ENCODE data around the gene KIF16B.

GRCh38 chr20:16327606-16328005 lies 245.6 kb downstream of the KIF16B start:
- TF ChIP-seq, protein P1, sequence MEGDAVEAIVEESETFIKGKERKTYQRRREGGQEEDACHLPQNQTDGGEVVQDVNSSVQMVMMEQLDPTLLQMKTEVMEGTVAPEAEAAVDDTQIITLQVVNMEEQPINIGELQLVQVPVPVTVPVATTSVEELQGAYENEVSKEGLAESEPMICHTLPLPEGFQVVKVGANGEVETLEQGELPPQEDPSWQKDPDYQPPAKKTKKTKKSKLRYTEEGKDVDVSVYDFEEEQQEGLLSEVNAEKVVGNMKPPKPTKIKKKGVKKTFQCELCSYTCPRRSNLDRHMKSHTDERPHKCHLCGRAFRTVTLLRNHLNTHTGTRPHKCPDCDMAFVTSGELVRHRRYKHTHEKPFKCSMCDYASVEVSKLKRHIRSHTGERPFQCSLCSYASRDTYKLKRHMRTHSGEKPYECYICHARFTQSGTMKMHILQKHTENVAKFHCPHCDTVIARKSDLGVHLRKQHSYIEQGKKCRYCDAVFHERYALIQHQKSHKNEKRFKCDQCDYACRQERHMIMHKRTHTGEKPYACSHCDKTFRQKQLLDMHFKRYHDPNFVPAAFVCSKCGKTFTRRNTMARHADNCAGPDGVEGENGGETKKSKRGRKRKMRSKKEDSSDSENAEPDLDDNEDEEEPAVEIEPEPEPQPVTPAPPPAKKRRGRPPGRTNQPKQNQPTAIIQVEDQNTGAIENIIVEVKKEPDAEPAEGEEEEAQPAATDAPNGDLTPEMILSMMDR (IDR thresholded peaks at IDR 0.05), result no peak
- no peak for TF ChIP-seq POLR2A (IDR thresholded peaks at IDR 0.05)

Measured in lower leg skin (tissue), 3 donors.